H1 (cell line): ENCODE data around the gene PCYT2.

ENCODE experiments used
- CTCF ChIP-seq, 3 experiments: IDR thresholded peaks; 1 replicate in 2 of 3; 2 replicates in 1 of 3; pipeline versions ENCODE4 v1.5.1 to v1.6.1; 2011; ENCODE audit warnings: low read length in 3 of 3, mild to moderate bottlenecking in 3 of 3, inconsistent platforms in 2 of 3, low read depth in 1 of 3, moderate library complexity in 1 of 3; ENCODE audit not compliant: insufficient read depth in 1 of 3; ENCODE audit errors: control extremely low read depth in 1 of 3
- EGR1 ChIP-seq: IDR thresholded peaks from 2 replicates; pipeline ENCODE4 v1.6.1; 2011; ENCODE audit warnings: low read depth, low read length, borderline replicate concordance
- EP300 ChIP-seq, 2 experiments: IDR thresholded peaks; 1 replicate in 1 of 2; 2 replicates in 1 of 2; pipeline ENCODE4 v1.6.1; 2011 to 2012; ENCODE audit warnings: low read depth in 2 of 2, low read length in 2 of 2, mild to moderate bottlenecking in 2 of 2, borderline replicate concordance in 1 of 2, inconsistent platforms in 1 of 2, moderate library complexity in 1 of 2
- MAX ChIP-seq: IDR thresholded peaks from 2 replicates; pipeline ENCODE4 v1.6.1; 2012; ENCODE audit warnings: inconsistent platforms

GRCh38 chr17:81903415-81903831, 7.8 kb downstream of the PCYT2 start:
- TF ChIP-seq MAX: no peak
- TF ChIP-seq EGR1: no peak
- no peak for TF ChIP-seq EP300 (IDR thresholded peaks at IDR 0.05; ENCODE audit: borderline replicate concordance in 1 of 2, low read depth in 2 of 2, low read length in 2 of 2)
- TF ChIP-seq CTCF (IDR thresholded peaks at IDR 0.05; ENCODE audit: control extremely low read depth in 1 of 3, insufficient read depth in 1 of 3, low read depth in 1 of 3, low read length in 3 of 3): no peak
